Thoracic aorta (tissue), 2 donors: ENCODE measurements around the gene INSL6. TPM values are rescaled to one million over a fixed set of nuclear protein-coding genes. Genes with fewer than 3 reads are reported as not detected.

Source experiments
- ATAC-seq: fragments of 150-250 bp; one replicate; pipeline ENCODE4 v1.8.0; 2017; ENCODE audit warnings: low read depth; ENCODE audit not compliant: insufficient number of reproducible peaks, low FRiP score
- DNase-seq: peaks from one replicate; pipeline ENCODE4 v3.0.0-alpha.2; 2020; ENCODE audit warnings: low spot score
- H3K27ac ChIP-seq, 2 donors: fragments of 200-600 bp; sonication (generic); 1 replicate in 1 of 2; 2 replicates in 1 of 2; pipeline ENCODE4 v1.5.1; 2016; ENCODE audit warnings: mild to moderate bottlenecking in 2 of 2, moderate library complexity in 2 of 2
- H3K27me3 ChIP-seq: fragments of 200-600 bp; sonication (generic); replicated peaks from 2 replicates; pipeline ENCODE4 v1.6.0; 2016; ENCODE audit warnings: mild to moderate bottlenecking; ENCODE audit not compliant: insufficient read depth
- H3K36me3 ChIP-seq: fragments of 200-600 bp; sonication (generic); one replicate; pipeline ENCODE4 v1.5.1; 2016
- H3K4me1 ChIP-seq, 2 donors: fragments of 200-600 bp; sonication (generic); 1 replicate in 1 of 2; 2 replicates in 1 of 2; pipeline versions ENCODE4 v1.5.1 to v1.6.0; 2016; ENCODE audit warnings: low read depth in 2 of 2, mild to moderate bottlenecking in 1 of 2; ENCODE audit not compliant: control insufficient read depth in 1 of 2
- H3K4me3 ChIP-seq: fragments of 200-600 bp; sonication (generic); 2 replicates; pipeline ENCODE4 v1.5.1; 2016; ENCODE audit warnings: mild to moderate bottlenecking
- H3K9me3 ChIP-seq: fragments of 200-600 bp; sonication (generic); 2 replicates; pipeline ENCODE4 v1.5.1; 2016
- total RNA-seq, 2 donors: library from RNA; depleted of rRNA; stranded (reverse); fragments of >200 nt; gene quantifications; one replicate each; pipeline versions ENCODE4 v1.1.0 to v1.2.3, GENCODE V29; 2016
- TF ChIP-seq, protein P1 (sequence below): fragments of 200-600 bp; sonication (generic); IDR thresholded peaks from one replicate; pipeline ENCODE4 v1.5.1; 2019; ENCODE audit warnings: antibody characterized with exemption

The INSL6 gene
- total RNA-seq, 2 donors from 2014 or later: not detected

DNA sequence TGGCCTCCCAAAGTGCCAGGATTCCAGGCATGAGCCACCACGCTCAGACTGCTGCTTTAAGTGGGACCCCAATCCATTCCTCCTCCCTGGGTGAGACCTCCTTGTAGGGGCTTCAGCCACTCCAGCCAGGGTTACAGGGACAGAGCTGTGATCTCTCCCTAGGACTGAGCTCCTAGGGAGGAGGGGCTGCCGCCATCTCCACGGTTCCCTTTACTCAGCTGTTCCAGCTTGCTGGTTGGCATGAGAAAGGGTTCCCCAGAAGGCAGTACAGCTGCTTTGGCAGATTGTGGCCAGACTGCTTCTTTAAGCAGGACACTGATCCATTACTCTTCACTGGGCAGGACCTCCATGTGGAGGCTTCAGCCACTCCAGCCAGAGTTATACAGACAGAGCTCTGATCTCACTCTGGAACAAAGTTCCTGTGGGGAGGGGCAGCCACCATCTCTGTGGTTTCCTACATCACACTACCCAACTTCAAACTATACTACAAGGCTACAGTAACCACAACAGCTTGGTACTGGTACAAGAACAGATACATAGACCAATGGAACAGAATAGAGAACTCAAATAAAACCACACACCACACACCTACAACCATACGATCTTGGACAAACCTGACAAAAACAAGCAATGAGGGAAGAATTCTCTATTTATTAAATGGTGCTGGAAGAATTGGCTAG is 7.2 kb downstream of the INSL6 start:
- no peaks in the 10 kb centered on the region for H3K4me1 ChIP-seq
- no peak for ATAC-seq
- no peak overlapping the region for H3K27ac ChIP-seq
- no peak for DNase-seq
- H3K9me3 ChIP-seq: peaks cover 3% of the 10 kb centered on the region
- no peak overlapping the region for H3K4me3 ChIP-seq
- H3K36me3 ChIP-seq: no peaks in the 10 kb centered on the region
- no peaks in the 10 kb centered on the region for H3K27me3 ChIP-seq
- TF ChIP-seq, protein P1, sequence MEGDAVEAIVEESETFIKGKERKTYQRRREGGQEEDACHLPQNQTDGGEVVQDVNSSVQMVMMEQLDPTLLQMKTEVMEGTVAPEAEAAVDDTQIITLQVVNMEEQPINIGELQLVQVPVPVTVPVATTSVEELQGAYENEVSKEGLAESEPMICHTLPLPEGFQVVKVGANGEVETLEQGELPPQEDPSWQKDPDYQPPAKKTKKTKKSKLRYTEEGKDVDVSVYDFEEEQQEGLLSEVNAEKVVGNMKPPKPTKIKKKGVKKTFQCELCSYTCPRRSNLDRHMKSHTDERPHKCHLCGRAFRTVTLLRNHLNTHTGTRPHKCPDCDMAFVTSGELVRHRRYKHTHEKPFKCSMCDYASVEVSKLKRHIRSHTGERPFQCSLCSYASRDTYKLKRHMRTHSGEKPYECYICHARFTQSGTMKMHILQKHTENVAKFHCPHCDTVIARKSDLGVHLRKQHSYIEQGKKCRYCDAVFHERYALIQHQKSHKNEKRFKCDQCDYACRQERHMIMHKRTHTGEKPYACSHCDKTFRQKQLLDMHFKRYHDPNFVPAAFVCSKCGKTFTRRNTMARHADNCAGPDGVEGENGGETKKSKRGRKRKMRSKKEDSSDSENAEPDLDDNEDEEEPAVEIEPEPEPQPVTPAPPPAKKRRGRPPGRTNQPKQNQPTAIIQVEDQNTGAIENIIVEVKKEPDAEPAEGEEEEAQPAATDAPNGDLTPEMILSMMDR: no peak

DNA sequence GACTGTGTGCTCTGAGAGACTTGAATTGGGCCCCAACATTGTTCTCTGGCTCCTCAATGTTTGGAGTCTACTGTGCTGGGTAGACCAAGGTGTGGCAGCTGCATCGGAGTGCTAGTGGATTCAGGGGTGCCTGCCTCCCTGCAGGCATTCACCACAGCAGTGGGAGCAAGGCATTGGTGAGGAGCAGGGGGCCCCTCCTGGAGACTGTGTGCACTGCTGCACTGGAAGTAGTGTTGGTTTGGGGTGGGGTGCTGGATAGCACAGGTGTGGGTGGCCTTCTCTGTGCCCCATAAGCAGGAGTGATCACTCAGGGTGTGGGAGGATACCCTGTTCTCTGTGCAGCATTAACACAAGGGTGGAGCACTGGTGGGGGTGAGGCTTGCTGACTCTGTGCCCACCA is 39.2 kb downstream of the INSL6 start:
- Histone ChIP-seq H3K36me3 (peaks cover 55% of the 10 kb centered on the region), H3K4me1 (no peaks in the 10 kb centered on the region), H3K27ac (no peak overlapping the region), H3K4me3 (no peak overlapping the region), H3K27me3 (no peaks in the 10 kb centered on the region), H3K9me3 (peaks cover 71% of the 10 kb centered on the region)
- TF ChIP-seq, protein P1: no peak
- no peak for ATAC-seq
- no peak for DNase-seq

DNA sequence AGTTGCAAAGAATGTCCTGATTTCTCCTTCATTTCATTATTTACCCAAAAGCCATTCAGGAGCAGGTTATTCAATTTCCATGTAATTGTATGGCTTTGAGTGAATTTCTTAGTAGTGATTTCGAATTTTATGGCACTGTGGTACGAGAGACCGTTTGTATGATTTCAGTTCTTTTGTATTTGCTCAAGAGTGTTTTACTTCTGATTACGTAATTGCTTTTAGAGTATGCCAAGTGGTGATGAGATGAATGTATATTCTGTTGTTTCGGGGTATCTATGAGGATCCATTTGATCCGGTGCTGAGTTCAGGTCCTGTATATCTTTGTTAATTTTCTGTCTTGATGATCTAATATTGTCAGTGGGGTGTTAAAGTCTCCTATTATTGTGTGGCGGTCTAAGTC is 41.2 kb downstream of the INSL6 start:
- H3K4me3 ChIP-seq: no peak overlapping the region
- no peak for ATAC-seq
- H3K4me1 ChIP-seq: no peaks in the 10 kb centered on the region
- H3K27ac ChIP-seq: no peak overlapping the region
- TF ChIP-seq, protein P1: no peak
- H3K27me3 ChIP-seq: no peaks in the 10 kb centered on the region
- peaks cover 58% of the 10 kb centered on the region for H3K9me3 ChIP-seq
- no peak for DNase-seq
- H3K36me3 ChIP-seq: peaks cover 55% of the 10 kb centered on the region

DNA sequence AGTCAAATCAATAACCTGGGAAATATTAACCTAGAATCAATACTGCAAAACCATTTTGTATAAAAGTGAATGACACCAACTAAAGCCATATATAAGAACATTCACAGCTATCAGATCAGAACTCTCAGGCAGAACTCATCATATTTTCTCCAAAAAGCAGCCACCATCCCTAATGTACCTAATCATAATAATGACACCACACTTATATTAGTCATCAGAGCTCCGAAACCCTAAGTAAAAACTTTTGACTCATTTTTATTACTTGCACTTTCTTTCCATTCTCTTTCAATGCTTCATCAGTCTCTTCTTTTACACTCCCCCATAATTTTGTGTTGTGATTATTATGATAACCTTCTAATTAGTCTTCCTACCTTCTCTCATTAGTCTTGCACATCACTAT is 45.3 kb downstream of the INSL6 start:
- H3K4me3 ChIP-seq: no peak overlapping the region
- H3K27ac ChIP-seq: no peak overlapping the region
- peaks cover 59% of the 10 kb centered on the region for H3K9me3 ChIP-seq
- H3K27me3 ChIP-seq: no peaks in the 10 kb centered on the region
- peaks cover 19% of the 10 kb centered on the region for H3K36me3 ChIP-seq
- no peak for ATAC-seq
- TF ChIP-seq, protein P1: no peak
- DNase-seq: no peak
- no peaks in the 10 kb centered on the region for H3K4me1 ChIP-seq

DNA sequence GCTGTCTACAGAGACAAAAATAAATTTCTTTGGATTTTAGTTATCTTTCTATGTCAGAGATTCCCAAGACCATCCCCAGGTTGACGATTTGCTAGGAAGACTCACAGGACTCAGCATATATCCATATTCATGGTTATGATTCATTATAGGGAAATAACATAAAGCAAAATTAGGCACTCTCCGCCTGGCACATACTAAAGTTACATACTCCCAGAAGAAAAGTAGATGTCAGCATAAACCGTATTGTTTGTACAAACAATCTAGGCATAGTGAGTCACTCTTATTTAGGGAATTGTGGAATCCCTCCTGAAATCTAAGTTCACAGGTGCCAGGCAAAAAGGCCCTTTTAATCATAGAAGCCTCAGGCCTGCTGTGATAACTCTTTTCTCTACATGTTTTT is 62.9 kb downstream of the INSL6 start:
- ATAC-seq (no peak), DNase-seq (no peak)
- TF ChIP-seq, protein P1: no peak
- Histone ChIP-seq H3K4me1 (no peaks in the 10 kb centered on the region), H3K9me3 (no peaks in the 10 kb centered on the region), H3K27me3 (no peaks in the 10 kb centered on the region), H3K4me3 (no peak overlapping the region), H3K27ac (no peak overlapping the region), H3K36me3 (peaks cover 27% of the 10 kb centered on the region)
